ENCODE results near the gene MTCL1.

MTCL1 gene

GRCh38 chr18:8705238-8705960 is at the start of gene MTCL1:
MTCL1 (plus strand) TSS chr18:8705556; CDS start chr18:8705661, 105 bp downstream.
- DNase-seq (ENCODE audit: low read depth in 2 of 2): no peak

- DNase-seq (ENCODE audit: low read depth in 2 of 2): no peak
These were observed 49.1 kb upstream of the MTCL1 start for GRCh38 chr18:8656232-8656631.

GRCh38 chr18:8657050-8657820 is 48.1 kb upstream of the MTCL1 start:
- no peak for DNase-seq (ENCODE audit: low read depth in 2 of 2)

GRCh38 chr18:8657873-8658470 is 47.4 kb upstream of the MTCL1 start:
- no peak for DNase-seq (ENCODE audit: low read depth in 2 of 2)

GRCh38 chr18:8658858-8659485 is 46.4 kb upstream of the MTCL1 start:
- no peak for DNase-seq (ENCODE audit: low read depth in 2 of 2)

GRCh38 chr18:8659609-8660242 is 45.6 kb upstream of the MTCL1 start:
- DNase-seq (ENCODE audit: low read depth in 2 of 2): no peak

GRCh38 chr18:8660316-8660715 is 45.0 kb upstream of the MTCL1 start:
- DNase-seq (ENCODE audit: low read depth in 2 of 2): no peak

GRCh38 chr18:8661754-8662559 is 43.4 kb upstream of the MTCL1 start:
- no peak for DNase-seq (ENCODE audit: low read depth in 2 of 2)

GRCh38 chr18:8662560-8663255 is 42.6 kb upstream of the MTCL1 start:
- DNase-seq (ENCODE audit: low read depth in 2 of 2): no peak

- no peak for DNase-seq (ENCODE audit: low read depth in 2 of 2)
These were observed 37.5 kb upstream of the MTCL1 start for GRCh38 chr18:8667846-8668245.

- DNase-seq (ENCODE audit: low read depth in 2 of 2): no peak
These were observed 37.0 kb upstream of the MTCL1 start for GRCh38 chr18:8668381-8668780.

GRCh38 chr18:8669571-8669970 is 35.8 kb upstream of the MTCL1 start:
- DNase-seq (ENCODE audit: low read depth in 2 of 2): no peak

- no peak for DNase-seq (ENCODE audit: low read depth in 2 of 2)
These were observed 31.8 kb upstream of the MTCL1 start for GRCh38 chr18:8673256-8674209.

- no peak for DNase-seq (ENCODE audit: low read depth in 2 of 2)
These were observed 30.3 kb upstream of the MTCL1 start for GRCh38 chr18:8675057-8675456.

- DNase-seq (ENCODE audit: low read depth in 2 of 2): no peak
These were observed 24.2 kb upstream of the MTCL1 start for GRCh38 chr18:8681196-8681595.

GRCh38 chr18:8684577-8684976 is 20.8 kb upstream of the MTCL1 start:
- no peak for DNase-seq (ENCODE audit: low read depth in 2 of 2)

- DNase-seq (ENCODE audit: low read depth in 2 of 2): no peak
These were observed 20.0 kb upstream of the MTCL1 start for GRCh38 chr18:8685141-8685913.

- DNase-seq (ENCODE audit: low read depth in 2 of 2): no peak
These were observed 19.5 kb upstream of the MTCL1 start for GRCh38 chr18:8685914-8686216.

GRCh38 chr18:8686611-8687010 is 18.7 kb upstream of the MTCL1 start:
- no peak for DNase-seq (ENCODE audit: low read depth in 2 of 2)

Measured in stimulated activated CD8-positive, alpha-beta memory T cell treated with anti-CD3 and anti-CD28 coated beads, Interleukin-7, amount 100 ng/mL, for 1 hour (primary cell).